GM18498 (cell line): ENCODE measurements around the gene HOXA7.

Experiments
- ATAC-seq: cut with Tn5 transposase; IDR thresholded peaks from one replicate; pipeline ENCODE4 v1.9.1; 2021; ENCODE audit warnings: mild to moderate bottlenecking, moderate library complexity; ENCODE audit not compliant: unreplicated experiment

HOXA7 gene

GRCh38 chr7:27109466-27110185 lies 46.8 kb downstream of the HOXA7 start:
- ATAC-seq: no peak

GRCh38 chr7:27108390-27109127 lies 47.9 kb downstream of the HOXA7 start:
- ATAC-seq: no peak

- no peak for ATAC-seq
These were observed 48.8 kb downstream of the HOXA7 start for GRCh38 chr7:27107391-27108381.

DNA sequence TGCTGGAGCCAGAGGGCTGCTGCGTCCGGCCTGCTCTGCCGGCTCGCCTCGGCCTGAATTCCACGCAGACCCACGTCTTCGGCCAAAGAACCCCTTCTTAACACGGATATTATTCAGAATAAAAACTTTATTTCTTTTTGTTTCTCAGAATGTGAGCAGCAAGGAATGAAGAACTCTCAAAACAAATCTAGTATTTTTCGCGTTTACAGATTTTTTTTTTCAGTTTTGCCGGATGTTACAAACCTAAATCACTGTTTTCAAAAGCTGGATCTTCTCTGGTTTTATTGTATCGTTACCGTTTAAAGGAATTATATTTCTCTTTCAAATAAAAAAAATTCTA lies 49.6 kb downstream of the HOXA7 start:
- no peak for ATAC-seq

- no peak for ATAC-seq
These were observed 50.1 kb downstream of the HOXA7 start for GRCh38 chr7:27106181-27106900.

DNA sequence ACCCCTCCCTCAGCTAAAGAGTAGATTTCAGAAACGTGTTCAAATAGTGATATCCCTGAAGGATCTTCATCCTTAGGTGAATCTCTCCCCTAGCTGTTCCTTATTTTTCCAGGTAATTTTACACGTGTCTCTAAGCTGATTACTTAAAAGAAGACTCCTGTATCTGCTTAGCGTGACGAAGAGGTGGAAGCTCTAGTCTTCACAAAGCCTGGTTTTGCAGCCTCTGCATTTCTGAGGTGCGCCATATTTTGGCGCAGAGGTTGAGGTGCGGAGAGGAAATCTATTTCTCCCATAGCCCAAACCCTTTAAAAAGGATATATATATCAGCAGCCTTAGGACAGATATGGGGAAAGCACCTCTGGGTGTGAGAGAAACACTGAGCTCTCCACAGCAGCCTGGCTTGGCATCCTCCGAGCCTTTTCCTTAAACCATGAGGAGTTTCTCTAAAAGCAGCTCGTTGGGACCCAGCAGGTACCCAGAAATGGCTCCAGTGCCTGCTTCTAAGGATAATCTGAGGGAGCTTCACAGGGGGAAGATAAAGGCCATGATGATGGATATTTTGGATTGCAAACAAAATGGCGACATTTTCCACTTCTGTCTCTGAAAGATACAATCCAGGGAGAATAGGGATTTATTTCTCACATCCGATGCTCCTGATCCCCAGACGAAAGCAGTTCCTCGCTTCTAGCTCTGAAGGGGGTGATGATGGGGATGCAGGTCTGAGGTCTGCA lies 51.0 kb downstream of the HOXA7 start:
- ATAC-seq: no peak

GRCh38 chr7:27104341-27105058 lies 52.0 kb downstream of the HOXA7 start:
- no peak for ATAC-seq
